GM23338 (cell line): ENCODE results near the gene EGFL6. TPM values are rescaled to one million over a fixed set of nuclear protein-coding genes. Genes with fewer than 3 reads are reported as not detected.
A peak's percentile ranks its signal among the peaks of the same experiment; 100 is the strongest.

Experiments used
- ATAC-seq: fragments of 200-7000 bp; cut with Tn5 transposase; 3 replicates; pipeline ENCODE4 v1.9.1; 2020
- DNase-seq: peaks from one replicate; pipeline ENCODE4 v3.0.0-alpha.2; 2015; ENCODE audit warnings: low spot score
- H2AFZ ChIP-seq: fragments of 200-600 bp; sonication (generic); 2 replicates; pipeline ENCODE4 v1.8.0; 2016; ENCODE audit warnings: antibody characterized with exemption, mild to moderate bottlenecking, moderate library complexity
- H3F3A ChIP-seq: fragments of 200-600 bp; sonication (generic); replicated peaks from 2 replicates; pipeline ENCODE4 v1.8.0; 2017; ENCODE audit warnings: antibody characterized with exemption, mixed run types, low read depth
- H3K27ac ChIP-seq: fragments of 200-600 bp; sonication (generic); 2 replicates; pipeline ENCODE4 v1.6.1; 2016; ENCODE audit warnings: low read depth
- H3K27me3 ChIP-seq: fragments of 200-600 bp; sonication (generic); 2 replicates; pipeline ENCODE4 v1.8.0; 2016; ENCODE audit warnings: mild to moderate bottlenecking, mixed run types, moderate library complexity; ENCODE audit not compliant: insufficient read depth
- H3K36me3 ChIP-seq: fragments of 200-600 bp; sonication (generic); 2 replicates; pipeline ENCODE4 v1.8.0; 2016; ENCODE audit warnings: mild to moderate bottlenecking; ENCODE audit not compliant: insufficient read depth
- H3K4me1 ChIP-seq: fragments of 200-600 bp; sonication (generic); 2 replicates; pipeline ENCODE4 v1.8.0; 2016; ENCODE audit warnings: mild to moderate bottlenecking, moderate library complexity; ENCODE audit not compliant: insufficient read depth
- H3K4me2 ChIP-seq: fragments of 200-600 bp; sonication (generic); 2 replicates; pipeline ENCODE4 v1.7.1; 2017; ENCODE audit warnings: mixed run types
- H3K4me3 ChIP-seq: fragments of 200-600 bp; sonication (generic); 2 replicates; pipeline ENCODE4 v1.6.1; 2016; ENCODE audit warnings: mixed run types
- H3K79me2 ChIP-seq: fragments of 200-600 bp; sonication (generic); replicated peaks from 2 replicates; pipeline ENCODE4 v1.8.0; 2017; ENCODE audit warnings: mild to moderate bottlenecking; ENCODE audit not compliant: insufficient read depth
- H3K9me2 ChIP-seq: fragments of 200-600 bp; sonication (generic); 2 replicates; pipeline ENCODE4 v1.8.0; 2017; ENCODE audit not compliant: insufficient read depth
- H4K20me1 ChIP-seq: fragments of 200-600 bp; sonication (generic); replicated peaks from 2 replicates; pipeline ENCODE4 v1.8.0; 2017; ENCODE audit warnings: mild to moderate bottlenecking; ENCODE audit not compliant: insufficient read depth
- H3K27ac Mint-ChIP-seq: 2 replicates; pipeline ENCODE4 v1.8.0; 2020; ENCODE audit warnings: inconsistent platforms, mild to moderate bottlenecking, moderate library complexity, mixed read lengths
- H3K27me3 Mint-ChIP-seq: 3 replicates; pipeline ENCODE4 v1.8.0; 2022; ENCODE audit warnings: low read depth, mild to moderate bottlenecking, moderate library complexity, mixed read lengths, inconsistent platforms; ENCODE audit not compliant: insufficient read depth, poor library complexity
- H3K36me3 Mint-ChIP-seq: 3 replicates; pipeline ENCODE4 v1.8.0; 2021; ENCODE audit warnings: low read depth, mild to moderate bottlenecking, inconsistent platforms, moderate library complexity, mixed read lengths
- H3K4me1 Mint-ChIP-seq: 3 replicates; pipeline ENCODE4 v1.8.0; 2020; ENCODE audit warnings: mild to moderate bottlenecking, inconsistent platforms, mixed read lengths
- H3K4me3 Mint-ChIP-seq: 3 replicates; pipeline ENCODE4 v1.8.0; 2021; ENCODE audit warnings: moderate library complexity, mild to moderate bottlenecking, inconsistent platforms, mixed read lengths
- H3K9me3 Mint-ChIP-seq: 3 replicates; pipeline ENCODE4 v1.8.0; 2020; ENCODE audit warnings: moderate library complexity, mild to moderate bottlenecking, inconsistent platforms, mixed read lengths
- CREB1 ChIP-seq: fragments of 250-450 bp; sonication (Bioruptor Pico); IDR thresholded peaks from 2 replicates; pipeline ENCODE4 v1.5.0; 2020; ENCODE audit warnings: low read depth, mild to moderate bottlenecking, moderate library complexity
- CTCF ChIP-seq, 2 experiments: fragments of 200-600 bp in 1 of 2; sonication (generic) in 1 of 2; conservative IDR thresholded peaks; 2 replicates each; pipeline versions ENCODE4 v1.5.1 to v1.6.1; 2016 to 2017; ENCODE audit warnings: antibody characterized with exemption in 2 of 2, low read depth in 2 of 2, mild to moderate bottlenecking in 2 of 2, moderate library complexity in 1 of 2
- ETS1 ChIP-seq: IDR thresholded peaks from 2 replicates; pipeline ENCODE4 v1.6.1; 2016; ENCODE audit warnings: antibody characterized with exemption
- EZH2 ChIP-seq: fragments of 200-600 bp; sonication (generic); IDR thresholded peaks from one replicate; pipeline ENCODE4 v1.8.0; 2017; ENCODE audit warnings: antibody characterized with exemption, mild to moderate bottlenecking, low read depth; ENCODE audit not compliant: unreplicated experiment
- EZH2phosphoT487 ChIP-seq: fragments of 200-600 bp; sonication (generic); IDR thresholded peaks from one replicate; pipeline ENCODE4 v1.8.1; 2018; ENCODE audit warnings: antibody characterized with exemption; ENCODE audit not compliant: unreplicated experiment
- JUNB ChIP-seq: IDR thresholded peaks from one replicate; pipeline ENCODE4 v1.6.1; 2016; ENCODE audit warnings: antibody characterized with exemption; ENCODE audit not compliant: unreplicated experiment
- NANOG ChIP-seq: IDR thresholded peaks from 2 replicates; pipeline ENCODE4 v1.6.1; 2016; ENCODE audit warnings: antibody characterized with exemption, borderline replicate concordance
- POLR2AphosphoS5 ChIP-seq: IDR thresholded peaks from 2 replicates; pipeline ENCODE4 v1.6.1; 2016; ENCODE audit warnings: antibody characterized with exemption, low read depth
- STAT1 ChIP-seq: IDR thresholded peaks from one replicate; pipeline ENCODE4 v1.6.1; 2016; ENCODE audit warnings: antibody characterized with exemption; ENCODE audit not compliant: unreplicated experiment
- ZNF114 ChIP-seq: fragments of 250-450 bp; sonication (Bioruptor Pico); IDR thresholded peaks from 2 replicates; pipeline ENCODE4 v1.5.0; 2020; ENCODE audit warnings: mild to moderate bottlenecking, moderate library complexity
- ZNF331 ChIP-seq: fragments of 250-450 bp; sonication (Bioruptor Pico); IDR thresholded peaks from 2 replicates; pipeline ENCODE4 v1.5.0; 2020; ENCODE audit warnings: low read depth, mild to moderate bottlenecking, moderate library complexity
- ZNF462 ChIP-seq: fragments of 250-450 bp; sonication (Bioruptor Pico); IDR thresholded peaks from 2 replicates; pipeline ENCODE4 v1.5.0; 2020; ENCODE audit warnings: mild to moderate bottlenecking, moderate library complexity
- polyA plus RNA-seq: library from polyadenylated mRNA; unstranded; fragments of >200 nt; fragmentation: Nextera tagmentation; extraction: Ambion mirVana; gene quantifications from 2 replicates; pipeline ENCODE4 v1.2.1, GENCODE V29; 2016
- total RNA-seq: library from RNA; depleted of rRNA; stranded (reverse); fragments of >200 nt; shearing (Covaris generic); gene quantifications from 2 replicates; pipeline ENCODE4 v1.2.3, GENCODE V29; 2014

Gene EGFL6
- total and polyA plus RNA-seq, 2 experiments from 2014 or later = 1.2 to 2.6 TPM

GRCh38 chrX:13652287-13652793, 82.9 kb downstream of the EGFL6 start:
- no peaks in the 10 kb centered on the region for H3K36me3 Mint-ChIP-seq
- no peaks in the 10 kb centered on the region for H3K9me3 Mint-ChIP-seq
- H2AFZ ChIP-seq = peak overlapping the region; percentile 35; the same call in 1 of the 2 replicates
- peaks cover 2% of the 10 kb centered on the region for H3K27me3 Mint-ChIP-seq
- peaks cover 8% of the 10 kb centered on the region; the same call in 1 of the 2 replicates for H3K4me1 ChIP-seq
- peak overlapping the region; percentile 71 for H3K4me3 ChIP-seq
- H3K27me3 ChIP-seq = no peaks in the 10 kb centered on the region
- no peak overlapping the region for H3K27ac ChIP-seq
- no peak for ATAC-seq
- H3K4me3 Mint-ChIP-seq = peak overlapping the region; percentile 79
- no peaks in the 10 kb centered on the region for H3K4me1 Mint-ChIP-seq
- H3K36me3 ChIP-seq = no peaks in the 10 kb centered on the region
- no peak overlapping the region; the same call in 1 of the 2 replicates for H3K27ac Mint-ChIP-seq
- TF ChIP-seq ZNF462 (CRISPR knock-in tag) = no peak
- no peak for TF ChIP-seq STAT1
- TF ChIP-seq CTCF (conservative IDR thresholded peaks at IDR 0.05; ENCODE audit: low read depth in 2 of 2) = no peak
- TF ChIP-seq ZNF114 = no peak
- no peak for TF ChIP-seq EZH2phosphoT487
- TF ChIP-seq ZNF331 (CRISPR knock-in tag) = no peak
- TF ChIP-seq CREB1 = no peak
- no peak for TF ChIP-seq JUNB
- TF ChIP-seq NANOG = no peak
- no peak for TF ChIP-seq EZH2
- TF ChIP-seq POLR2AphosphoS5 = no peak
- no peak for TF ChIP-seq ETS1
- H4K20me1 ChIP-seq = no peaks in the 10 kb centered on the region
- H3K4me2 ChIP-seq = peak overlapping the region; percentile 68
- no peaks in the 10 kb centered on the region for H3K79me2 ChIP-seq
- H3K9me2 ChIP-seq = no peaks in the 10 kb centered on the region
- no peak for DNase-seq
- peaks cover 7% of the 10 kb centered on the region; the same call in 1 of the 2 replicates for H3F3A ChIP-seq
